ENCODE measurements around the gene PALM.

- no peak for TF ChIP-seq CTCF (IDR thresholded peaks at IDR 0.05; ENCODE audit: insufficient read depth, low read depth, low read length)
- no peak for TF ChIP-seq EZH2 (IDR thresholded peaks at IDR 0.05; ENCODE audit: insufficient read depth, low read length)
Observed at GRCh38 chr19:677601-678436, 30.9 kb upstream of the PALM start.
